Panc1 (cell line): ENCODE data around the gene LIPC. TPM values are rescaled to one million over a fixed set of nuclear protein-coding genes. Genes with fewer than 3 reads are reported as not detected.

Experiments
- ATAC-seq: fragments of 200-7000 bp; cut with Tn5 transposase; 2 replicates; pipeline ENCODE4 v1.9.1; 2020; ENCODE audit warnings: mild to moderate bottlenecking, moderate library complexity
- BruUV-seq: library from RNA; stranded (reverse); fragments of 400-500 nt; replicated peaks from 2 replicates; lab custom pipeline; 2021; lab: Mats Ljungman, UMichigan
- CTCF ChIA-PET: fragments of 300-600 bp; sonication (Branson Sonifier 250); formaldehyde crosslinking; loops from one replicate; lab custom pipeline; 2022; ENCODE audit warnings: antibody characterized with exemption; lab: Charles Lee
- POLR2A ChIA-PET: fragments of 300-600 bp; sonication (Branson Sonifier 250); formaldehyde crosslinking; loops from one replicate; lab custom pipeline; 2022; ENCODE audit warnings: antibody characterized with exemption; lab: Charles Lee
- DNase-seq: peaks from one replicate; pipeline ENCODE4 v3.0.0-alpha.2; 2010; ENCODE audit warnings: low read depth, low spot score
- H3K27ac ChIP-seq: 2 replicates; pipeline ENCODE4 v1.5.1; 2011; ENCODE audit warnings: mild to moderate bottlenecking, low read length, inconsistent platforms
- H3K27me3 ChIP-seq: fragments of 200-500 bp; sonication (Bioruptor generic); 2 replicates; pipeline ENCODE4 v1.6.0; 2014; ENCODE audit warnings: low read length, inconsistent platforms; ENCODE audit not compliant: control insufficient read depth, insufficient read depth
- H3K36me3 ChIP-seq: fragments of 200-500 bp; sonication (Bioruptor generic); 2 replicates; pipeline ENCODE4 v1.5.1; 2014; ENCODE audit warnings: inconsistent platforms, mild to moderate bottlenecking, low read length, moderate library complexity; ENCODE audit not compliant: control insufficient read depth, insufficient read depth
- H3K4me1 ChIP-seq: 2 replicates; pipeline ENCODE4 v1.5.1; 2011; ENCODE audit warnings: inconsistent platforms, mild to moderate bottlenecking, low read length, moderate library complexity; ENCODE audit not compliant: control insufficient read depth, insufficient read depth
- H3K4me3 ChIP-seq, 2 experiments: 2 replicates each; pipeline ENCODE4 v1.5.1; 2011 to 2012; ENCODE audit warnings: low read depth in 2 of 2, low read length in 2 of 2, mild to moderate bottlenecking in 2 of 2, inconsistent platforms in 1 of 2, moderate library complexity in 1 of 2
- H3K9me3 ChIP-seq: fragments of 200-500 bp; sonication (Bioruptor generic); 2 replicates; pipeline ENCODE4 v1.5.1; 2014; ENCODE audit warnings: low read depth, mild to moderate bottlenecking, inconsistent platforms, low read length, moderate library complexity; ENCODE audit not compliant: control insufficient read depth, insufficient read depth
- CTCF ChIP-seq: fragments of 450-650 bp; IDR thresholded peaks from 2 replicates; pipeline ENCODE4 v1.5.1; 2017; ENCODE audit warnings: mild to moderate bottlenecking
- POLR2AphosphoS5 ChIP-seq: IDR thresholded peaks from 2 replicates; pipeline ENCODE4 v1.6.1; 2012; ENCODE audit warnings: mild to moderate bottlenecking, low read depth, low read length, moderate library complexity
- REST ChIP-seq, 2 experiments: IDR thresholded peaks; 2 replicates each; pipeline ENCODE4 v1.6.1; 2011 to 2012; ENCODE audit warnings: low read depth in 2 of 2, control low read depth in 1 of 2, low read length in 1 of 2, mild to moderate bottlenecking in 1 of 2, moderate library complexity in 1 of 2; ENCODE audit not compliant: insufficient read depth in 1 of 2
- SIN3A ChIP-seq: IDR thresholded peaks from 2 replicates; pipeline ENCODE4 v1.6.1; 2012; ENCODE audit warnings: low read depth, mild to moderate bottlenecking, low read length, moderate library complexity, borderline replicate concordance; ENCODE audit not compliant: insufficient read depth
- TCF7L2 ChIP-seq: IDR thresholded peaks from 2 replicates; pipeline ENCODE4 v1.6.1; 2011; ENCODE audit warnings: mild to moderate bottlenecking, low read depth, low read length, inconsistent platforms
- in situ Hi-C: cut with HindIII; loops from 2 replicates; pipeline ENCODE4 v1.10.0; 2016; ENCODE audit warnings: low sequenced_read_pairs, low pct_unique_long_range_greater_than_20kb
- intact Hi-C: fragments of 100-400 bp; cut with micrococcal nuclease; formaldehyde crosslinking; loops from one replicate; pipeline ENCODE4 v1.10.0; 2022; ENCODE audit not compliant: unreplicated experiment
- total RNA-seq: library from RNA; stranded (reverse); gene quantifications from one replicate; pipeline ENCODE4 v1.2.1, GENCODE V29; 2021; ENCODE audit not compliant: unreplicated experiment

LIPC gene
- total RNA-seq, 1 experiment from 2014 or later, result not detected

- no peaks in the 10 kb centered on the region for H3K9me3 ChIP-seq
- no peaks in the 10 kb centered on the region for H3K36me3 ChIP-seq
- DNase-seq (no peak), ATAC-seq (no peak)
- in situ Hi-C loops, result no loop called here
- no TSS peak for BruUV-seq
- TF ChIP-seq CTCF (no peak), SIN3A (no peak), POLR2AphosphoS5 (no peak), REST (IDR thresholded peaks at IDR 0.05; ENCODE audit: insufficient read depth in 1 of 2, low read depth in 2 of 2, low read length in 1 of 2) (no peak), TCF7L2 (no peak)
- no peak overlapping the region for H3K4me3 ChIP-seq
- H3K27me3 ChIP-seq, result no peaks in the 10 kb centered on the region
- no peaks in the 10 kb centered on the region for H3K4me1 ChIP-seq
- ChIA-PET POLR2A (no interaction called here), CTCF (interaction anchor here (0.6 kb wide), 1 partner anchor 702 kb away, joined by 3 read pairs; no protein-coding TSS in a partner anchor)
- no peak overlapping the region for H3K27ac ChIP-seq
- intact Hi-C loops, result no loop called here
Measured at GRCh38 chr15:58582160-58582559, 150.4 kb downstream of the LIPC start.

- Histone ChIP-seq H3K4me3 (no peak overlapping the region), H3K36me3 (no peaks in the 10 kb centered on the region), H3K27ac (no peak overlapping the region), H3K4me1 (no peaks in the 10 kb centered on the region), H3K9me3 (no peaks in the 10 kb centered on the region), H3K27me3 (no peaks in the 10 kb centered on the region)
- no peak for DNase-seq
- POLR2A ChIA-PET, result interaction anchor here (0.5 kb wide), 1 partner anchor 1103 kb away, joined by 4 read pairs; no protein-coding TSS in a partner anchor
- no peak for TF ChIP-seq SIN3A
- TF ChIP-seq POLR2AphosphoS5, result no peak
- no peak for TF ChIP-seq TCF7L2
- no peak for TF ChIP-seq REST (IDR thresholded peaks at IDR 0.05; ENCODE audit: insufficient read depth in 1 of 2, low read depth in 2 of 2, low read length in 1 of 2)
- TF ChIP-seq CTCF, result no peak
- CTCF ChIA-PET, result no interaction called here
- in situ Hi-C loops (no loop called here), intact Hi-C loops (no loop called here)
- ATAC-seq, result no peak
- no TSS peak for BruUV-seq
Measured at GRCh38 chr15:58583171-58583908, 151.5 kb downstream of the LIPC start.
